Ishikawa (cell line): Measurements from ENCODE around the gene KRTAP9-6.
"Not testable (repeated sequence)": the region's sequence is repeated elsewhere in the genome, so short reads cannot be mapped to it uniquely, and the experiment has no call there.

Experiments
- CREB1 ChIP-seq: IDR thresholded peaks from 2 replicates; pipeline ENCODE4 v1.6.1; 2012; ENCODE audit warnings: low read depth
- EP300 ChIP-seq: IDR thresholded peaks from 2 replicates; pipeline ENCODE4 v1.6.1; 2012; ENCODE audit warnings: borderline replicate concordance
- NFIC ChIP-seq: IDR thresholded peaks from 2 replicates; pipeline ENCODE4 v1.6.1; 2012
- RAD21 ChIP-seq: IDR thresholded peaks from 2 replicates; pipeline ENCODE4 v1.6.1; 2012; ENCODE audit warnings: low read depth
- TAF1 ChIP-seq: IDR thresholded peaks from 2 replicates; pipeline ENCODE4 v1.6.1; 2012; ENCODE audit warnings: low read depth, mild to moderate bottlenecking

DNA sequence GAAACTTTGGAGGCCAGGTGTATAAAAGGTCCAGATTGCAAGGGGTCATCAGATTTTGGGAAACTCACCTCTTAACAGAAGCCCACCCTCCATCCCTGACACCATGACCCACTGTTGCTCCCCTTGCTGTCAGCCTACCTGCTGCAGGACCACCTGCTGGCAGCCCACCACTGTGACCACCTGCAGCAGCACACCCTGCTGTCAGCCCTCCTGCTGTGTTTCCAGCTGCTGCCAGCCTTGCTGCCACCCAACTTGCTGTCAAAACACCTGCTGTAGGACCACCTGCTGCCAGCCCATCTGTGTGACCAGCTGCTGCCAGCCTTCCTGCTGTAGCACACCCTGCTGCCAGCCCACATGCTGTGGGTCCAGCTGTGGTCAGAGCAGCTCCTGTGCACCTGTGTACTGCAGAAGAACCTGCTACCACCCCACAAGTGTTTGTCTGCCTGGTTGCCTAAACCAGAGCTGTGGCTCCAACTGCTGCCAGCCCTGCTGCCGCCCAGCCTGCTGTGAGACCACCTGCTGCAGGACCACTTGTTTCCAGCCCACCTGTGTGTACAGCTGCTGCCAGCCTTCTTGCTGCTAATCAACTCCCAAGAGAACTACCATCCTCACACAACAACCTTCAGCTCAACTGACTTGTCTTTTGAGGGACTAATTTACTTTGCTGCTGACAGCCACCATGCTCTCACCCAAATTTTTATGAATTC is 32.6 kb upstream of the KRTAP9-6 start, which contains the start of gene KRTAP9-3:
- TF ChIP-seq NFIC, CREB1, TAF1, RAD21, EP300: not testable (repeated sequence)
